Measurements from ENCODE around the gene SEPTIN10.

DNA sequence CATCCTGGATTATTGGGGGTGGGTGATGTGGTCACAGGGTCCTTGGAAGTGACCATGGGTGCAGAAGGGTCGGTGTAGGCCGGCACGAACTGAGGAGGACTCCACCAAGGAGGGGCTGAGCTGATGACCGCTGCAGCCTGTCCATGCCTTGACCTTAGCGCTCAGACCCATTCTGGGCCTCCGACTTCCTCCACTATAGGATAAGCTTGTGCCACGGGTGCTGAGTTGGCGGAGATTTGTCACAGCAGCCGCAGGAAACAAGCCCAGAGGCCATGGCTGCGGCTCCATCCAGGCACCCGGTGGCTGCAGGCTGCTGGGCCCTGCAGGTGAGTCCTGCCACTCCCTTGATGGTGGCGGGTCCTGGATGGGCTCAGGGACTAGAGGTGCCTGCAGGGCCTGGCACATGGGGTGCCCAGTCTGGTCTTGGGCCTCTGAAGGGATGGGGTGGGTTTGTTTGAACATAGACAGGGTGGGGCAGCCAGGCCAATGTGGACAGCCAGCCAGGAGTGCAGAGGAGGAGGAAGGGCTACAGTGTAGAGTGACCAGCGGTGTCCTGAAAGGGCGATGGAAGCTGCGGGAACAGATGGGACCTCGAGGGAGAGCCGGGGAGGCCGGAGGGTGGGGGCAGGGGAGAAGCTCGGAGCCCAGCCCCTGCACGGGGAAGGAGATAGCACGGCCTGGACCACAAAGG is 84.8 kb downstream of the SEPTIN10 start:
- TF ChIP-seq, protein P1, sequence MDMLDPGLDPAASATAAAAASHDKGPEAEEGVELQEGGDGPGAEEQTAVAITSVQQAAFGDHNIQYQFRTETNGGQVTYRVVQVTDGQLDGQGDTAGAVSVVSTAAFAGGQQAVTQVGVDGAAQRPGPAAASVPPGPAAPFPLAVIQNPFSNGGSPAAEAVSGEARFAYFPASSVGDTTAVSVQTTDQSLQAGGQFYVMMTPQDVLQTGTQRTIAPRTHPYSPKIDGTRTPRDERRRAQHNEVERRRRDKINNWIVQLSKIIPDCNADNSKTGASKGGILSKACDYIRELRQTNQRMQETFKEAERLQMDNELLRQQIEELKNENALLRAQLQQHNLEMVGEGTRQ (CRISPR knock-in tag; IDR thresholded peaks at IDR 0.05), result no peak
- TF ChIP-seq SMARCC2 (IDR thresholded peaks at IDR 0.05; ENCODE audit: low read depth) (no peak), MTA2 (IDR thresholded peaks at IDR 0.05; ENCODE audit: low read depth) (no peak), KAT7 (CRISPR knock-in tag; IDR thresholded peaks at IDR 0.05; ENCODE audit: borderline replicate concordance) (no peak), BCL6 (CRISPR knock-in tag; IDR thresholded peaks at IDR 0.05) (no peak), ZNF561 (CRISPR knock-in tag; conservative IDR thresholded peaks at IDR 0.05) (no peak), ZNF57 (CRISPR knock-in tag; IDR thresholded peaks at IDR 0.05) (no peak), EZH2 (IDR thresholded peaks at IDR 0.05; ENCODE audit: borderline replicate concordance, low read depth, low read length) (no peak), ZNF217 (CRISPR knock-in tag; IDR thresholded peaks at IDR 0.05) (no peak), RUNX1 (IDR thresholded peaks at IDR 0.05; ENCODE audit: low read depth) (no peak), CAMTA2 (CRISPR knock-in tag; conservative IDR thresholded peaks at IDR 0.05) (no peak)
- TF ChIP-seq, protein P2, sequence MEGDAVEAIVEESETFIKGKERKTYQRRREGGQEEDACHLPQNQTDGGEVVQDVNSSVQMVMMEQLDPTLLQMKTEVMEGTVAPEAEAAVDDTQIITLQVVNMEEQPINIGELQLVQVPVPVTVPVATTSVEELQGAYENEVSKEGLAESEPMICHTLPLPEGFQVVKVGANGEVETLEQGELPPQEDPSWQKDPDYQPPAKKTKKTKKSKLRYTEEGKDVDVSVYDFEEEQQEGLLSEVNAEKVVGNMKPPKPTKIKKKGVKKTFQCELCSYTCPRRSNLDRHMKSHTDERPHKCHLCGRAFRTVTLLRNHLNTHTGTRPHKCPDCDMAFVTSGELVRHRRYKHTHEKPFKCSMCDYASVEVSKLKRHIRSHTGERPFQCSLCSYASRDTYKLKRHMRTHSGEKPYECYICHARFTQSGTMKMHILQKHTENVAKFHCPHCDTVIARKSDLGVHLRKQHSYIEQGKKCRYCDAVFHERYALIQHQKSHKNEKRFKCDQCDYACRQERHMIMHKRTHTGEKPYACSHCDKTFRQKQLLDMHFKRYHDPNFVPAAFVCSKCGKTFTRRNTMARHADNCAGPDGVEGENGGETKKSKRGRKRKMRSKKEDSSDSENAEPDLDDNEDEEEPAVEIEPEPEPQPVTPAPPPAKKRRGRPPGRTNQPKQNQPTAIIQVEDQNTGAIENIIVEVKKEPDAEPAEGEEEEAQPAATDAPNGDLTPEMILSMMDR (IDR thresholded peaks at IDR 0.05 in 2 of 3, conservative IDR thresholded peaks at IDR 0.05 in 1 of 3; ENCODE audit: insufficient read depth in 2 of 3, low read depth in 1 of 3, low read length in 3 of 3), result no peak

All from K562 (cell line).